AG08395 (cell line): Measurements from ENCODE around the gene DPYSL3.
A peak's percentile ranks its signal among the peaks of the same experiment; 100 is the strongest.

Experiments
- DNase-seq: peaks from one replicate; pipeline ENCODE4 v3.0.0; 2012; ENCODE audit warnings: mixed read lengths, low spot score

DPYSL3 gene

GRCh38 chr5:147512659-147513379, 3.0 kb upstream of the DPYSL3 start:
- DNase-seq: no peak

- DNase-seq: no peak
Measured at GRCh38 chr5:147510885-147511284, 1.0 kb upstream of the DPYSL3 start.

GRCh38 chr5:147509041-147509709, 693 bp downstream of the DPYSL3 start:
- peak; percentile 20 for DNase-seq

- DNase-seq: no peak
Measured at GRCh38 chr5:147508711-147509040, 1.2 kb downstream of the DPYSL3 start.

- peak; percentile 63 for DNase-seq
Measured at GRCh38 chr5:147507480-147508126, 2.3 kb downstream of the DPYSL3 start.

GRCh38 chr5:147504535-147504934, 5.3 kb downstream of the DPYSL3 start:
- no peak for DNase-seq

GRCh38 chr5:147504011-147504410, 5.9 kb downstream of the DPYSL3 start:
- peak; percentile 46 for DNase-seq

GRCh38 chr5:147490989-147491388, 18.9 kb downstream of the DPYSL3 start:
- DNase-seq: no peak

GRCh38 chr5:147487031-147487750, 22.7 kb downstream of the DPYSL3 start:
- DNase-seq: no peak

GRCh38 chr5:147485814-147486213, 24.1 kb downstream of the DPYSL3 start:
- no peak for DNase-seq

GRCh38 chr5:147485046-147485445, 24.8 kb downstream of the DPYSL3 start:
- DNase-seq: peak; percentile 60

GRCh38 chr5:147484708-147485020, 25.2 kb downstream of the DPYSL3 start:
- no peak for DNase-seq

- DNase-seq: peak; percentile 90
Measured at GRCh38 chr5:147483961-147484707, 25.7 kb downstream of the DPYSL3 start.

- DNase-seq: no peak
Measured at GRCh38 chr5:147483188-147483790, 26.6 kb downstream of the DPYSL3 start.

GRCh38 chr5:147482706-147483180, 27.1 kb downstream of the DPYSL3 start:
- no peak for DNase-seq

GRCh38 chr5:147481874-147482705, 27.8 kb downstream of the DPYSL3 start:
- peak; percentile 12 for DNase-seq

GRCh38 chr5:147481376-147481775, 28.5 kb downstream of the DPYSL3 start:
- peak; percentile 19 for DNase-seq

GRCh38 chr5:147479949-147480348, 29.9 kb downstream of the DPYSL3 start:
- peak; percentile 52 for DNase-seq

GRCh38 chr5:147479444-147479843, 30.4 kb downstream of the DPYSL3 start:
- DNase-seq: peak; percentile 11

- no peak for DNase-seq
Measured at GRCh38 chr5:147474140-147474539, 35.7 kb downstream of the DPYSL3 start.
